T-helper 1 cell treated with Interleukin-12 subunit alpha and Interleukin-12 subunit beta and Interleukin-4 antibody, amounts not matched to agents 30 ng/mL and 1 ng/mL, for 36 hours (primary cell): ENCODE measurements around the gene WDR20. TPM values are rescaled to one million over a fixed set of nuclear protein-coding genes. Genes with fewer than 3 reads are reported as not detected.
"Not testable (repeated sequence)": the region's sequence is repeated elsewhere in the genome, so short reads cannot be mapped to it uniquely, and the experiment has no call there.

Experiments used
- intact Hi-C: fragments of 100-400 bp; cut with micrococcal nuclease; formaldehyde crosslinking; loops from one replicate; pipeline ENCODE4 v1.15.1; 2024
- total RNA-seq: library from RNA; stranded (reverse); gene quantifications from 2 replicates; pipeline ENCODE4 v1.2.3, GENCODE V29; 2022

The WDR20 gene
- total RNA-seq, 1 donor from 2014 or later: 39.8 TPM

DNA sequence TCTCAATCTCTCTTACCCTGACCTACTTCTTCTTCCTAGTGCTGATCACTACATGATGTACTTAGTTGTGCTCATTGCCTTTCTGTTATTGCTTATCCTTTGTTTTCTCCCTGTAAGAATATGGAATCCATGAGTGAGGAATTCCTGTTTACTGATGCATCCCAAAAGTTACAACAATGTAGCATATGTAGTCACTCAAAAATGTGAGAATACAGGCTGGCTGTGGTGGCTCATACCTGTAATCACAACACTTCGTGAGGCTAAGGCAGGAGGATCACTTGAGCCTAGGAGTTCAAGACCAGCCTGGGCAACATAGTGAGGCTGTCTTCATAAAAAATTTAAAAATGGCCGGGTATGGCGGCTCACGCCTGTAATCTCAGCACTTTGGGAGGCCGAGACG lies 8.0 kb upstream of the WDR20 start:
- intact Hi-C loops: no loop called here

DNA sequence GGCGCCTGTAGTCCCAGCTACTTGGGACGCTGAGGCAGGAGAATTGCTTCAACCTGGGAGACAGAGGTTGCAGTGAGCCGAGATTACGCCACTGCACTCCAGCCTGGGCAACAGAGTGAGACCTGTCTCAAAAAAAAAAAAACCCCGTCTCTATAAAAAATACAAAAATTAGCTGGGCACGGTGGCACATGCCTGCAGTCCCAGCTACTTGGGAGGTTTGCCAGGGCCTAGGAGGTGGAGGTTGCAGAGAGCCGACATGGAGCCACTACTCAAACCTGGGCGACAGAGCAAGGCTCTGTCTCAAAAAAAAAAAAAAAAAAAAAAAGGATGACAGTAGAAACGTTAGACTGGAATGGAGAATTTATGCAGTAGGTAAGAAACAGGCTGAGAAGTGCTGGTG lies 5.7 kb upstream of the WDR20 start:
- intact Hi-C loops: not testable (repeated sequence)

DNA sequence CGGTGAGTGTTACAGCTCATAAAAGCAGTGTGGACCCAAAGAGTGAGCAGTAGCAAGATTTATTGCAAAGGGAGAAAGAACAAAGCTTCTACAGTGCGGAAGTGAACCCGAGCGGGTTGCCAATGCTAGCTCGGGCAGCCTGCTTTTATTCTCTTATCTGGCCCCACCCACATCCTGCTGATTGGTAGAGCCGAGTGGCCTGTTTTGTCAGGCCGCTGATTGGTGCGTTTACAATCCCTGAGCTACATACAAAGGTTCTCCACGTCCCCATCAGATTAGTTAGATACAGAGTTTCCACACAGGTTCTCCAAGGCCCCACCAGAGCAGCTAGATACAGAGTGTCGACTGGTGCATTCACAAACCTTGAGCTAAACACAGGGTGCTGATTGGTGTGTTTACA lies 5.0 kb upstream of the WDR20 start:
- intact Hi-C loops: loop anchor here (5.0 kb wide), 2 partner anchors 322 to 378 kb away; no protein-coding TSS in a partner anchor

DNA sequence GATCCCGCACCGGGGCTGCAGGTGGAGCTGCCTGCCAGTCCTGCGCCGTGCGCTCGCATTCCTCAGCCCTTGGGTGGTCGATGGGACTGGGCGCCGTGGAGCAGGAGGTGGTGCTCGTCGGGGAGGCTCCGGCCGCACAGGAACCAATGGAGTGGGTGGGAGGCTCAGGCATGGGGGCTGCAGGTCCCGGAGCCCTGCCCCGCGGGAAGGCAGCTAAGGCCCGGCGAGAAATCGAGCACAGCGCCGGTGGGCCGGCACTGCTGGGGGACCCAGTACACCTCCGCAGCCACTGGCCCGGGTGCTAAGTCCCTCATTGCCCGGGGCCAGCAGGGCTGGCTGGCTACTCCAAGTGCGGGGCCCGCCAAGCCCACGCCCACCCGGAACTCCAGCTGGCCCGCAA lies 4.2 kb upstream of the WDR20 start:
- intact Hi-C loops: loop anchor here (5.0 kb wide), 2 partner anchors 323 to 377 kb away; no protein-coding TSS in a partner anchor

DNA sequence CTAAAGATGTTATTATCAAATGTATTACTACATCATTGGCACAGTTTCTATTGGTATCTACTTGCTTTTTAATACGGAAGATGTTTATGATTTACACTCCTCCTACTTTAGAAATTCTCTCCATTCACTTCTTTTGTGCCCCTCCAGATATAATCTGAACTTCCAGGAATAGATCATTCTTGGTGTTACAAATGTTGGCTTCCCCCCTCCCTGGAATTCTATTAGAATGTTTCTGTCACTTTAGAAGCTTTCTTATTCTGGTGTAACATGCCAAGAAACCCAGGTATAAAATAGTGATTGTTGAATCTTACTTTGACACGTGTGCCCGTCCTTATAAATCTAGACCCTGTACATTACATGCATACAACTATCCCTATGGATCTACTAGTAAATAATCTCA lies 1.2 kb upstream of the WDR20 start:
- intact Hi-C loops: loop anchor here (2.0 to 5.0 kb wide), 3 partner anchors 326 to 1194 kb away; no protein-coding TSS in a partner anchor

DNA sequence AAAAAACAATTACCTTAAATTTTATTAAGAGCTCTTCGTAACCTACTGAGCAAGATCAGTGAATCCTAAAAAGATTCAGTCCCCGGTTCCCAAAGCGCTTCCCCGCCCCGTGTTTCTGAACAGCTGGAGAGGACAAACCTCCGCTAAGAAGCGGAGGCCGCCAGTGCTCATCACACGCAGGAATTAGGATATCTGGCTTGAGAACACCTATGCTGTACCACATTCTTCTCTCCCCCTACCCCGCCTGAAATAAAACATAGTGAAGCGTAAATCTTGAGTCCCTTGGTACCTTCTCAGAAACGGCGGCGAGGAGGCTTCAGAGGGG lies 774 bp upstream of the WDR20 start:
- intact Hi-C loops: loop anchor here (1.0 to 5.0 kb wide), 13 partner anchors 52 to 1194 kb away; partner anchors contain the start of genes CINP, DYNC1H1, HSP90AA1 and MOK

DNA sequence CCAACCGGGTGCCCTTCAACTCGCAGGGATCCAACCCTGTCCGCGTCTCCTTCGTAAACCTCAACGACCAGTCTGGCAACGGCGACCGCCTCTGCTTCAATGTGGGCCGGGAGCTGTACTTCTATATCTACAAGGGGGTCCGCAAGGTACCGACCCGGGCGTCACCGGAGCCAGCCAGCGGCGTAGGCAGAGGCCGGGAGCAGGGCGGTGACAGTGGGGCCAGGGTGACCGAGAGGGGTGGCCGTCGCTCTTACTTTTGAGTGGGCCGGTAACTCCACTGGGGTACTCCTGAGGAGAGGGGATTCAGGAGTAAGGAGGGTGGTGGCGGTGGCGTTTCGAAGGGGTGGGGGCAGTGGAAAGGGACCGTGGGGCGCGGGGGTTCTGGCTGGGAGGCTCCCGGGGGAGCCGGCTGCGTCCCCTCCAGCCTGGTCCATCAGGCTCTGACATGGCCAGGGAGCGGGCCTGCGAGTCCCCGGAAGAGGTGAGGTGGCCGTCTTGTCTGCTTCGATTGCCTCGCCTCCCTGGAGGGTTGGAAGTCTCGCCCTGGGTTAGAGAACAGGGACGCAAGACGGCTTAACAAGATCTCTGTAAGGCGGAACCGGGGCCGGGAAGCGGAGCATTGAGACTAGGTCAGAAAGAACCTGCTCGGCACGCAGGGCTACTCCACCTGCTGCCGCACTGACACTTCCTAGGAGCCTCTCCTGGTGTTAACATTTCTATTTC lies 491 bp downstream of the WDR20 start:
- intact Hi-C loops: no loop called here

DNA sequence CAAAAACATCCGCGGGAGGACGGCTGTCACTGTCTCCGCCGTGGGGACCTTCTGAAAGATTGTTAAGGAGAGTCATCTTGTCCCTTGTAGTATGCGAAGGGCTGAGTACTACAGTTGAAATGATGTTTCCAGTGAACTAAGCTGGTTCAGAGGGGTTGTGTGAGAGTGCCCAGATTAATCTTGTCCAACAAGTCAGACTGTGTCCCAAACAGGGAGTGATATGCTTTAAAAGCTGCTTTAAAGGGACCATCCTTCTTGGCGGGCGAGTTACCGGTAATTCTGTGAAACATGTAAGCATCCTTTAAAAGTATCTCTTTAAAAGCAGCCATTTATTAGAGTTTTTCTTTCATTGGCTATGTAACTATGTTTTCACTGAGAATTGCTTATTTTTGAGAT lies 1.1 kb downstream of the WDR20 start:
- intact Hi-C loops: no loop called here

DNA sequence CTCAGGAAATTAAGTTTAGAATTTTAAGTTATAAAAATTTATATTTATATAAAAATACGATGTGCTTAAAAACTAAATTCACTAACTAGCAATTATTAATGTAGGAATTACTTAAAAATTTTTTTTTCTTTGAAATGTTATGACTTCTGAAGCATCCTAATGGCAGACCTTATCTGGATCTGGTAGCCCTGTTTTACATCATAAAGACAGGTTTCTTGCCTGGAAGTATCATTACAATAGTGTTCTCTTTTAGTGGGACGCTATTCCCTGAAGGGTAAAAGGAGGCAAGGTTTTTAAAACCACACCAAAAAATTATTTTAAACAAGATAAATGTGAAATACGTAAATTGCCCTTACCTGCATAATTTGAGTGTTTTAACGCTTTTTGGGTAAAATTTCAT lies 2.1 kb downstream of the WDR20 start:
- intact Hi-C loops: no loop called here

DNA sequence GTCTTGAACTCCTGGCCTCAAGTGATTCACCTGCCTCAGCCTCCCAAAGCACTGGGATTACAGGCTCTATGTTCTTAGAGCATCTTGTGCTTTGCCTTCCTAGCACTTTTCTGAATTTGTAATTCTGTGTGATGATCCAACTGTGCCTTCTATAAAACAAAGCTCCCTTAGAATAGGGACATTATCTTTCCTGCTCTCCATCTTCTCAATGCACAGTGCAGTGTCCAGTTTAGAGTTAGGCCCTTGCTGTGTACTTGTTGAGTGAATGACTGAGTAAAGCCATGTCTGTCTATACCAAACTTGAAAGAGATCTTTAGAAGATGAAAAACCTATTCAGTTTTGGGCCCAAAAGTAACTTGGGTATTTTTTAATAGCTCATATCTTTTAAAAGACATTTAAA lies 5.2 kb downstream of the WDR20 start:
- intact Hi-C loops: no loop called here

DNA sequence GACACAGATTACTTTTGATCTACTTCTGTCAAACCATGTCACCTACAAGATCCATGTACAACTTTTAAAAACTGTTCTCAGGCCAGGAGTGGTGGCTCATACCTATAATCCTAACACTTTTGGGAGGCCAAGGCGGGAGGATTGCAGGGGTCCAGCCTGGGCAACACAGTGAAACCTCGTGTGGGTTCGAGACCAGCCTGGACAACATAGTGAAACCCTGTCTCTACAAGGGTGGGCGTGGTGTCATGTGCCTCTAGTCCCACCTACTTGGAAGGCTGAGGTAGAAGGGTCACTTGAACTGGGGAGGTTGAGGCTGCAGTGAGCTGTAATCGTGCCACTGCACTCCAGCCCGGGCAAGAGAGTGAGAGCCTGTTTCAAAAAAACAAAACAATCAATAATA lies 5.7 kb downstream of the WDR20 start:
- intact Hi-C loops: no loop called here

DNA sequence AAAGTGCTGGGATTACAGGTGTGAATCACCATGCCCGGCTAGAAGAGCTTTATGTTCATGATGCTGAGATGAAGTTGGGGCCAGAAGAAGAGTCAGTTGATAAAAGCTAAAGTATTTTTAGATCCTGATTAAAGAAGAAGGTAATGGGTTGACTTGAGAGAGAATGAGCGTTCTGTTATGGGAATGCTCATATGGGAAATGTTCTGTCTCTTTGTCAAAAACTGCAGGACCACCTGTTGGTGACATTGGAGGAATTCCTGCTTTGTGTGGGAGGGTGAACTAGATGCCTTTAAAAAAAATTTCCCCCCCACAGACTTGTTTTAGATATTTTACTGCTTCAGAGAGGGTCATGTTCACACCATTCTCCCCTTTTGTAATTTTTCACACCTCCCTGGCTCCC lies 6.7 kb downstream of the WDR20 start:
- intact Hi-C loops: no loop called here

DNA sequence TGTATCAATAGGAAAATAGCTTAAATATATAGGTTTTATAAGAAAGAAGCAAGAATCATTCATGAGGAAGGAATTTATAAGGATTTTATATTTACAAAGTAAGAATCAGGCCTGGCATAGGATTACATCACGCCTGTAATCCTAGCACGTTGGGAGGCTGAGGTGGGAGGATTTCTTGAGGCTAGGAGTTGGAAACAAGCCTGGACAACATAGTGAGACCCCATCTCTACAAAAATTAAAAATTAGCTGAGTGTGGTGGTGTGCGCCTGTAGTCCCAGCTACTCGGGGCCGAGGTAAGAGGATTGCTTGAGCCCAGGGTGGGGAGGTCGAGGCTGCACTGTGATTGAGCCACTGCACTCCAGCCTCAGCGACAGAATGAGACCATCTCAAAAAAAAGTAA lies 10.4 kb downstream of the WDR20 start:
- intact Hi-C loops: no loop called here

DNA sequence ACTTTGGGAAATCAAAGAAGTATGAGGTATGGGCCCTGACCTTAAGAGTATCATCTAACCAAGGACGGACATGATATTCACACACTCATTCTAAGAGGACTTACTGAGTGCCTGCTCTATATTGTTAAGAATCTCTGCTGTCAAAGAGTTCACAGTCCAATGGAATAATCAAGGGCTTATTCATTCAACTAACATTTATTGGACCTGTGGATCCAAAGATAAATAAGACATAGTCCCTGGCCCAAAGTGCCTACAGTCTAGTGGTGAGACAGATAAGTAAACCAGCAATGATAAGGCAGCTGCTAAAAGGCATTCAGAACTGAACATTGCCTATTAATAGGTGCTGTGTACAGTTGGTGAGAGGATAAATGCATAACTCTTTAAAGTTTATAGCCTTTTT lies 11.0 kb downstream of the WDR20 start:
- intact Hi-C loops: no loop called here

DNA sequence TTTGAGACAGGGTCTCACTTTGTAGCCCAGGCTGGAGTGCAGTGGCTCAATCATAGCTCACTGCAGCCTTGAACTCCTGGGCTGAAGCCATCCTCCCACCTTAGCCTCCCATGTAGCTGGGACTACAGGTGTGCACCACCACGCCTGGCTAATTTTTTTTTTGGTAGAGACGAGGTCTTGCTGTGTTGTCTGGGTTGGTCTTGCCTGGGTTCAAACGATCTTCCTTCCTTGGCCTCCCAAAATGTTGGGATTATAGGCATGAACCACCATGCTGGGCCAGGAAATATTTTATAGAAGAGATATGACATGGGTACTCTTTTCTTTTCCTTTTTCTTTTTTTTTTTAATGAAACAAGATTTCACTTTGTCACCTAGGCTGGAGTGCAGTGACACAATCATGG lies 11.7 kb downstream of the WDR20 start:
- intact Hi-C loops: not testable (repeated sequence)

DNA sequence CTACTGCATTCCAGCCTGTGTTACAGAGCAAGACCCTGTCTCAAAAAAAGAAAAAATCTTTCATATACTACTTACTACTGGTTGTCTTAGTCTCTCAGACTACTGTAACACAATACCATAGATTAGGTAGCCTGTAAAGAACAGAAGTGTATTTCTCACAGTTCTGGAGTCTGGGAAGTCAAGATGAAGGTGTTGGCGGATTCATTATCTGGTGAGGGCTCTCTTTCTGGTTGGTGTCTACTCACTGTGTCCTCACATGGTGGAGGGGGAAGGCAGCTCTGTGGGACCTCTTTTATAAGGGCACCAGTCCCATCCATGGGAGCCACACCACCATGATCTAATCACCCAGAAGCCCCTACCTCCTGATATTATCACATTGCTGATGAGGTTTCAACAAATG lies 14.4 kb downstream of the WDR20 start:
- intact Hi-C loops: no loop called here

DNA sequence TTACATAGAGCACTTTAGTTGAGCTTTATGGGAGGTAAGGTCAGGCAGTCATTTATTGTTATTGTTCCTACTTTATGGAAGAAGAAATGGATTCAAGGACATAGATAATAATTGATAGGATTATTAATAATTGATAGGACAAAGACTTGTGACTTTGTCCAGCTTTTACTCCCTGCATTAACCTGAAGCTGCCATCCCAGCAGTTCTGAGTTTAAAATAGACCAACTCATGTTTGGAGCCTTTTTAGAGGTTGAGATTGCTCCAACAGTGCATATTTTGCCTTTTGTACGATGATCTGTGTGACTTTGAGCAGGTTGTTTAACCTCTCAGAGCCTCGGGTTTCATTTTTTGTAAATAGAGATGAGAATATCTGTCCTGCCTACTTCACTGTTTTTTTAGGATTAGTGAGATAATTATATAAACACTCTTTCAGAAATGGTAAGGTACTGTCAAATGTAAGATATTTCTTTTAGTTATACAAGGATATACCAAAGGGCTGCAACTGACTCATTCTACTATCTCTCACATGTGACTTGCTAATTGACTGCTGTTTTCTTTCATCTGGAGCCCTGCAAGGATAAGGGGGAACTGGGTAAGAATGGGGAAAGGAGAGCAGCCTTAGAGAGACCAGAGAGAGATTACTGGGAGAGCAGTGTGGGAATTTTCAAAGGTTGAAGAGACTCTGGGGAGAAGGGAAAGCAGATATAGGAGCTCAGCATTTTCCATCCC lies 15.3 kb downstream of the WDR20 start:
- intact Hi-C loops: no loop called here

DNA sequence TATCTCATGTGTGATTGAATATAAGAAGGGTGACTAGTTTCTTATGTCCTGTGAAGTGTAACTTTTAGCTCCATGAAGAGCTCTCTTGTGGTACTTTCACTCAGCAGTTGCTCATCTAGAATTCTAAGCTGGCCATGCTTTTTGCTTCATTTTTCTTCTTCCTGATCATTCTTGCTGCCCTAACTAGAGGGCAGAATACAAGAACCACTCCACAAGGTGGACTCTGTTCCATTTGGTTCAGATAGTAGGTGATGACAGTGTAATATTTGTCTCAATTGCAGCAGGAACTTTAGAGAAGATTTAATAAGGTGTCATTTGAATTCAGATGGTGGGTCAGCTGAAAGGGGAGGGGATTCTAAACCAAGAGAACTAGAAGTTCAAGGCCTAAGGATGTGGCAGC lies 17.6 kb downstream of the WDR20 start:
- intact Hi-C loops: no loop called here

DNA sequence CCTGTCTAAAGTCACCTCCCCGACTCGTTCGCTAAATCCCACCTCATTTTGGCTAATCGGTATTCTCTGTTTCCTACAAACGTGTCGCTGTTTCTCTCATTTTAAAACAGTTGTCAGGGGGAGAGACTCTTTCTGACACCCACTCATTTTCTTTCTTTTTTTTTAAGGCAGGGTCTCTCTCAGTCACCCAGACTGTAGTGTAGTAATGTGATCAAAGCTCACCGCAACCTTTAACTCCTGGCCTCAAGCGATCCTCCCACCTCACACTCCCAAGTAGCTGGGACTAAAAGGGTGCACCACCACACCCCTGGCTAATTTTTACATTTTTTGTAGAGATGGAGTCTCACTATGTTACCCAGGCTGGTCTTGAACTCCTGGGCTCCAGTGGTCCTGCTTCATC lies 19.1 kb downstream of the WDR20 start:
- intact Hi-C loops: no loop called here

DNA sequence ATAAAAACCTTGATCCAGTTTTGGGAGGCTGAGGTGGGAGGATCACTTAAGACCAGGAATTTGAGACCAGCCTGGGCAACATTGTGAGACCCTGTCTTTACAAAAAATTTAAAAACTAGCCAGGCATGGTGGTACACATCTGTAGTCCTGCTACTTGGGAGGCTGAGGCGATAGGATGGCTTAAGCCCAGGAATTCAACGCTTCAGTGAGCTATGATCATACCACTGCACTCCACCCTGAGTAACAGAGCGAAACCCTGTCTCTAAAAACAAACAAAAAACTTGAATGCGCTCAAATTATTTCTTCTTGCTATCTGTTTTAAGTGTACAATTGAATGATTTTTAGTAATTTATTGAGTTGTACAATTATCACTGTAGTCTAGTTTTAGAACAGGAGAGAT lies 20.1 kb downstream of the WDR20 start:
- intact Hi-C loops: no loop called here

DNA sequence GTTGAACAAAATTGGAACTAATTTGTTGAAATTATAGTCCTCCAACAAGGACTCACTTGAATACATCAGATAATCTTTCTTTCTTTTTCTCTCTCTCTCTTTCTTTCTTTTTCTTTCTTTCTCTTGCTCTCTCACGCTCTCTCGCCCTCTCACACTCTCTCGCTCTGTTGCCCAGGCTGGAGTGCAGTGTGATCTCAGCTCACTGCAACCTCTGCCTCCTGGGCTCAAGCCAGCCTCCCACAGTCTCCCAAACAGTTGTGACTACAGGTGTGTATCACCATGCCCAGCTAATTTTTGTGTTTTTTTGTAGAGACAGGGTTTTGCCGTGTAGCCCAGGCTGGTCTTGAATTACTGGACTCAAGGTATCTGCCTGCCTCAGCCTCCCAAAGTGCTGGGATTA lies 22.8 kb downstream of the WDR20 start:
- intact Hi-C loops: no loop called here

DNA sequence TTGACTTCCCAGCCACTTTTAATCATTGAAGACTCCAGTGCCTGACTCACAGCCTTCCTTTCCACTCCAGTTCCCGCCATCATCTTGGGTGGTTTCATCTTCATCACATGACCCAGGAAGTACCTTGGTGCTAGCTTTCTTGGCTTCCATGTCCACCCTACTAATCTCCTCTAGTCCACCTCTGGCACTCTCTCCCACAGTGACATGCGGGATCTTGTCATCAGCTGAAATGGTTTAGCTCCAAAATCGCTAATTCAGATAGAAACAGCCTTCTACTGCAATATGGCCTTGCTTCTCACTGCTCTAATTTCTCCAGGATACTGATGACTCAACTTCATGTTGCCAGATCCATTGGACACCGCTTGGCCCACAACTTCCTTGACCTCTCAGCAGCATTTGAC lies 24.5 kb downstream of the WDR20 start:
- intact Hi-C loops: no loop called here

DNA sequence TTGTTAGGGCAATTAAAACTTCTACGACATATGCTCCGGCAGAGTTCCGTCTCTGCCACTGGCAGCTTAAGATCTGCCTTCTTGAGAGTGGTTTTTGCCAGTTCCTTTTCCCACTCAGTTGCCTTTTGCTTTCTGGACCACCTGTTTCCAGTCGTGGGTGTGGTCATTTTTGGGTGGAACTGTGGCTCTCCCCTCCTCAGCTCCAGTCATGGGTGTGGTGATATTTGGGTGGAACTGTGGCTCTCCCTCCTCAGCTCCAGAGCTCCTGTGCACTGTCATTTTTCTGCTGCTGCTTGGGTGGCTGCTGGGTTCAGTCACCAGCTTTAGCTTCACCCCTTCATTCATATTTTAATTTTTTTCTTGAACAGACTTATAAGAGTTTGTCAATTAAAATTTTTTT lies 25.3 kb downstream of the WDR20 start:
- intact Hi-C loops: no loop called here
